NB4 (cell line): ENCODE measurements around the gene PHYH.

Experiments
- POLR2A ChIP-seq: IDR thresholded peaks from 2 replicates; pipeline ENCODE4 v1.6.1; 2011; ENCODE audit warnings: mild to moderate bottlenecking; ENCODE audit not compliant: insufficient read length; ENCODE audit errors: extremely low read depth
- TF ChIP-seq, protein P1 (sequence below): IDR thresholded peaks from one replicate; pipeline ENCODE4 v1.5.1; 2012; ENCODE audit warnings: low read depth, low read length
- TF ChIP-seq, protein P2 (sequence below): IDR thresholded peaks from 2 replicates; pipeline ENCODE4 v1.6.1; 2011; ENCODE audit warnings: low read depth, low read length

DNA sequence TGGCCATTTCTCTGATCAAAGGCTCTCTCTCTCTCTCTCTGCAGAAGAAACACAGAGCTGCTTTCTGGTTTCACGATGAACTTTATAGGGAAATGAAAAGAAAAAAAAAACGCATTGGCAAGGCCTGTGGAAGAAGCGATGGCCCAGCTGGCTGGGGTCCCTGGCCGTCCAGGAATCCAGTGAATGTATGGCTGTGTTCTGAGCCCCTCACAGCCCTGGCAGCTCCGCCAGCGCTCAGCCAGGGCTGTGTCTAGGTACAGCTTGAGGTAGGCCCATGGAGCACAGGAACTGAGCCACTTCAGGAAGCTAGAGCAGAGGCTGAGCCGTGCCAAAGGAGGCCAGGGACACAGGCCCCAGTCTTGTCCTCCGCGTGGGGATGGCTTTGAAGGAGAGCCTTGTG, 52.6 kb downstream of the PHYH start:
- TF ChIP-seq, protein P1, sequence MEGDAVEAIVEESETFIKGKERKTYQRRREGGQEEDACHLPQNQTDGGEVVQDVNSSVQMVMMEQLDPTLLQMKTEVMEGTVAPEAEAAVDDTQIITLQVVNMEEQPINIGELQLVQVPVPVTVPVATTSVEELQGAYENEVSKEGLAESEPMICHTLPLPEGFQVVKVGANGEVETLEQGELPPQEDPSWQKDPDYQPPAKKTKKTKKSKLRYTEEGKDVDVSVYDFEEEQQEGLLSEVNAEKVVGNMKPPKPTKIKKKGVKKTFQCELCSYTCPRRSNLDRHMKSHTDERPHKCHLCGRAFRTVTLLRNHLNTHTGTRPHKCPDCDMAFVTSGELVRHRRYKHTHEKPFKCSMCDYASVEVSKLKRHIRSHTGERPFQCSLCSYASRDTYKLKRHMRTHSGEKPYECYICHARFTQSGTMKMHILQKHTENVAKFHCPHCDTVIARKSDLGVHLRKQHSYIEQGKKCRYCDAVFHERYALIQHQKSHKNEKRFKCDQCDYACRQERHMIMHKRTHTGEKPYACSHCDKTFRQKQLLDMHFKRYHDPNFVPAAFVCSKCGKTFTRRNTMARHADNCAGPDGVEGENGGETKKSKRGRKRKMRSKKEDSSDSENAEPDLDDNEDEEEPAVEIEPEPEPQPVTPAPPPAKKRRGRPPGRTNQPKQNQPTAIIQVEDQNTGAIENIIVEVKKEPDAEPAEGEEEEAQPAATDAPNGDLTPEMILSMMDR = no peak
- TF ChIP-seq POLR2A = no peak
- TF ChIP-seq, protein P2, sequence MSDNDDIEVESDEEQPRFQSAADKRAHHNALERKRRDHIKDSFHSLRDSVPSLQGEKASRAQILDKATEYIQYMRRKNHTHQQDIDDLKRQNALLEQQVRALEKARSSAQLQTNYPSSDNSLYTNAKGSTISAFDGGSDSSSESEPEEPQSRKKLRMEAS = no peak
